ENCODE results near the gene FKBP1A. TPM values are rescaled to one million over a fixed set of nuclear protein-coding genes. Genes with fewer than 3 reads are reported as not detected.

The FKBP1A gene
- total RNA-seq, 1 experiment from 2014 or later = 209 TPM

GRCh38 chr20:1357921-1358671 lies 34.8 kb downstream of the FKBP1A start:
- peaks cover 85% of the 10 kb centered on the region for H3K36me3 Mint-ChIP-seq (ENCODE audit: insufficient read depth, unreplicated experiment)
- TF ChIP-seq CTCF (IDR thresholded peaks at IDR 0.05; ENCODE audit: unreplicated experiment) = no peak
- no TSS peak for BruUV-seq (replicated peaks)

GRCh38 chr20:1353956-1354355 lies 38.9 kb downstream of the FKBP1A start:
- BruUV-seq (replicated peaks) = no TSS peak
- Mint-ChIP-seq H3K4me3 (ENCODE audit: unreplicated experiment) (no peak overlapping the region), H3K27me3 (ENCODE audit: insufficient read depth, unreplicated experiment) (no peaks in the 10 kb centered on the region), H3K27ac (ENCODE audit: low read depth, unreplicated experiment) (no peak overlapping the region), H3K4me1 (ENCODE audit: insufficient read depth, unreplicated experiment) (no peaks in the 10 kb centered on the region), H3K36me3 (ENCODE audit: insufficient read depth, unreplicated experiment) (peaks cover 67% of the 10 kb centered on the region), H3K9me3 (ENCODE audit: unreplicated experiment) (peaks cover 12% of the 10 kb centered on the region)
- POLR2A ChIA-PET = interaction anchor here (0.6 to 2.0 kb wide), 4 partner anchors 14 to 31 kb away, joined by 3 to 4 read pairs (median 4); no protein-coding TSS in a partner anchor
- intact Hi-C loops (cut with micrococcal nuclease) = no loop called here
- TF ChIP-seq CTCF (IDR thresholded peaks at IDR 0.05; ENCODE audit: unreplicated experiment) = no peak
- no peak for DNase-seq (ENCODE audit: unreplicated experiment)
- CTCF ChIA-PET = no interaction called here

More at GRCh38 chr20:1357921-1358671, 34.8 kb downstream of the FKBP1A start:
- H3K4me3 Mint-ChIP-seq (ENCODE audit: unreplicated experiment) = no peak overlapping the region
- POLR2A ChIA-PET = interaction anchor here (0.9 to 1.2 kb wide), 2 partner anchors 32 to 34 kb away, joined by 3 to 4 read pairs; no protein-coding TSS in a partner anchor
- H3K4me1 Mint-ChIP-seq (ENCODE audit: insufficient read depth, unreplicated experiment) = no peaks in the 10 kb centered on the region
- H3K9me3 Mint-ChIP-seq (ENCODE audit: unreplicated experiment) = no peaks in the 10 kb centered on the region
- CTCF ChIA-PET = interaction anchor here (0.8 to 0.9 kb wide), 3 partner anchors 23 to 68 kb away, joined by 3 to 4 read pairs (median 4); no protein-coding TSS in a partner anchor
- H3K27me3 Mint-ChIP-seq (ENCODE audit: insufficient read depth, unreplicated experiment) = no peaks in the 10 kb centered on the region
- DNase-seq (ENCODE audit: unreplicated experiment) = no peak
- no peak overlapping the region for H3K27ac Mint-ChIP-seq (ENCODE audit: low read depth, unreplicated experiment)
- intact Hi-C loops (cut with micrococcal nuclease) = no loop called here

- no peak for DNase-seq (ENCODE audit: unreplicated experiment)
- H3K9me3 Mint-ChIP-seq (ENCODE audit: unreplicated experiment) = peaks cover 8% of the 10 kb centered on the region
- H3K36me3 Mint-ChIP-seq (ENCODE audit: insufficient read depth, unreplicated experiment) = peaks cover 22% of the 10 kb centered on the region
- TF ChIP-seq CTCF (IDR thresholded peaks at IDR 0.05; ENCODE audit: unreplicated experiment) = no peak
- POLR2A ChIA-PET = interaction anchor here (1.1 to 5.5 kb wide), 3 partner anchors 16 to 24 kb away, joined by 3 to 38 read pairs (median 7); partner anchors contain the start of gene SDCBP2
- CTCF ChIA-PET = no interaction called here
- no peaks in the 10 kb centered on the region for H3K27me3 Mint-ChIP-seq (ENCODE audit: insufficient read depth, unreplicated experiment)
- H3K27ac Mint-ChIP-seq (ENCODE audit: low read depth, unreplicated experiment) = no peak overlapping the region
- H3K4me3 Mint-ChIP-seq (ENCODE audit: unreplicated experiment) = no peak overlapping the region
- no peaks in the 10 kb centered on the region for H3K4me1 Mint-ChIP-seq (ENCODE audit: insufficient read depth, unreplicated experiment)
- intact Hi-C loops (cut with micrococcal nuclease) = no loop called here
- no TSS peak for BruUV-seq (replicated peaks)
These were observed 46.4 kb downstream of the FKBP1A start for GRCh38 chr20:1346315-1346969.

GRCh38 chr20:1345756-1346093 lies 47.1 kb downstream of the FKBP1A start:
- CTCF ChIA-PET = interaction anchor here (0.9 kb wide), 1 partner anchor 93 kb away, joined by 3 read pairs; no protein-coding TSS in a partner anchor
- no peak for DNase-seq (ENCODE audit: unreplicated experiment)
- BruUV-seq (replicated peaks) = no TSS peak
- no peaks in the 10 kb centered on the region for H3K27me3 Mint-ChIP-seq (ENCODE audit: insufficient read depth, unreplicated experiment)
- H3K4me1 Mint-ChIP-seq (ENCODE audit: insufficient read depth, unreplicated experiment) = no peaks in the 10 kb centered on the region
- peaks cover 15% of the 10 kb centered on the region for H3K36me3 Mint-ChIP-seq (ENCODE audit: insufficient read depth, unreplicated experiment)
- H3K27ac Mint-ChIP-seq (ENCODE audit: low read depth, unreplicated experiment) = no peak overlapping the region
- POLR2A ChIA-PET = interaction anchor here (1.1 to 5.5 kb wide), 3 partner anchors 16 to 23 kb away, joined by 3 to 38 read pairs (median 7); partner anchors contain the start of gene SDCBP2
- no peak overlapping the region for H3K4me3 Mint-ChIP-seq (ENCODE audit: unreplicated experiment)
- TF ChIP-seq CTCF (IDR thresholded peaks at IDR 0.05; ENCODE audit: unreplicated experiment) = no peak
- intact Hi-C loops (cut with micrococcal nuclease) = no loop called here
- peaks cover under 1% of the 10 kb centered on the region for H3K9me3 Mint-ChIP-seq (ENCODE audit: unreplicated experiment)

Measured in MCF 10A (cell line).